Naive B cell (primary cell): ENCODE measurements around the gene IFNG. TPM values are rescaled to one million over a fixed set of nuclear protein-coding genes. Genes with fewer than 3 reads are reported as not detected.
A peak's percentile ranks its signal among the peaks of the same experiment; 100 is the strongest.

ENCODE experiments used
- ATAC-seq, 2 donors: fragments of 150-1000 bp; cut with Tn5 transposase; 2 replicates each; pipeline ENCODE4 v1.10.0; 2021; ENCODE audit warnings: low read depth in 2 of 2, mild to moderate bottlenecking in 2 of 2, moderate library complexity in 2 of 2
- DNase-seq: peaks from one replicate; pipeline ENCODE4 v3.0.0; 2022
- H3K27ac Mint-ChIP-seq, 6 donors: one replicate each; pipeline ENCODE4 v1.8.0; 2020 to 2022; ENCODE audit warnings: mild to moderate bottlenecking in 6 of 6, mixed read lengths in 6 of 6, moderate library complexity in 5 of 6, inconsistent platforms in 2 of 6
- H3K27me3 Mint-ChIP-seq, 3 donors: one replicate each; pipeline ENCODE4 v1.8.0; 2021 to 2022; ENCODE audit warnings: mixed read lengths in 3 of 3, mild to moderate bottlenecking in 1 of 3
- H3K36me3 Mint-ChIP-seq, 2 donors: one replicate each; pipeline ENCODE4 v1.8.0; 2020 to 2022; ENCODE audit warnings: mixed read lengths in 2 of 2, inconsistent platforms in 1 of 2, mild to moderate bottlenecking in 1 of 2
- H3K4me1 Mint-ChIP-seq, 3 donors: one replicate each; pipeline ENCODE4 v1.8.0; 2020 to 2022; ENCODE audit warnings: mixed read lengths in 3 of 3, inconsistent platforms in 1 of 3, mild to moderate bottlenecking in 1 of 3, moderate library complexity in 1 of 3
- H3K4me3 Mint-ChIP-seq, 8 donors: one replicate each; pipeline ENCODE4 v1.8.0; 2020 to 2022; ENCODE audit warnings: mild to moderate bottlenecking in 8 of 8, mixed read lengths in 8 of 8, moderate library complexity in 8 of 8, inconsistent platforms in 2 of 8
- H3K9me3 Mint-ChIP-seq, 7 donors: one replicate each; pipeline ENCODE4 v1.8.0; 2020 to 2022; ENCODE audit warnings: mixed read lengths in 7 of 7, mild to moderate bottlenecking in 5 of 7, inconsistent platforms in 2 of 7, moderate library complexity in 1 of 7
- polyA plus RNA-seq, 6 donors: library from polyadenylated mRNA; unstranded; fragments of 300-500 nt; fragmentation: Illumina TruSeq; gene quantifications; one replicate each; pipeline ENCODE4 v1.2.3, GENCODE V29; 2021; ENCODE audit warnings: low read depth in 6 of 6

IFNG gene
- polyA plus RNA-seq, 6 donors from 2014 or later: 0.36 to 0.45 TPM; not detected in 4

GRCh38 chr12:68119250-68119649, 40.3 kb downstream of the IFNG start:
- no peaks in the 10 kb centered on the region for H3K4me1 Mint-ChIP-seq
- H3K27ac Mint-ChIP-seq: no peak overlapping the region
- no peak for ATAC-seq
- H3K27me3 Mint-ChIP-seq: no peaks in the 10 kb centered on the region
- peaks cover 0 to 7% of the 10 kb centered on the region in 2 donors for H3K36me3 Mint-ChIP-seq
- DNase-seq: no peak
- peaks cover 0 to under 1% (median 0%) of the 10 kb centered on the region in 7 donors for H3K9me3 Mint-ChIP-seq
- no peak overlapping the region for H3K4me3 Mint-ChIP-seq

GRCh38 chr12:68118096-68118755, 41.3 kb downstream of the IFNG start:
- Mint-ChIP-seq H3K4me1 (no peaks in the 10 kb centered on the region), H3K36me3 (peaks cover 0 to 7% of the 10 kb centered on the region in 2 donors), H3K4me3 (no peak overlapping the region), H3K27ac (peak overlapping the region in 2 of 6 donors; percentile 7 to 47), H3K27me3 (no peaks in the 10 kb centered on the region), H3K9me3 (no peaks in the 10 kb centered on the region)
- DNase-seq (no peak), ATAC-seq (no peak)

- DNase-seq (no peak), ATAC-seq (no peak)
- Mint-ChIP-seq H3K4me1 (no peaks in the 10 kb centered on the region), H3K27me3 (no peaks in the 10 kb centered on the region), H3K27ac (peak overlapping the region in 2 of 6 donors; percentile 7 to 15), H3K9me3 (no peaks in the 10 kb centered on the region), H3K4me3 (no peak overlapping the region), H3K36me3 (peaks cover 0 to 7% of the 10 kb centered on the region in 2 donors)
Measured at GRCh38 chr12:68117661-68118060, 41.9 kb downstream of the IFNG start.

- ATAC-seq (no peak), DNase-seq (no peak)
- Mint-ChIP-seq H3K27me3 (no peaks in the 10 kb centered on the region), H3K27ac (no peak overlapping the region), H3K4me1 (no peaks in the 10 kb centered on the region), H3K36me3 (peaks cover 0 to 7% of the 10 kb centered on the region in 2 donors), H3K9me3 (no peaks in the 10 kb centered on the region), H3K4me3 (no peak overlapping the region)
Measured at GRCh38 chr12:68115281-68115680, 44.3 kb downstream of the IFNG start.

- no peak overlapping the region for H3K4me3 Mint-ChIP-seq
- DNase-seq (no peak), ATAC-seq (no peak)
- no peaks in the 10 kb centered on the region for H3K4me1 Mint-ChIP-seq
- no peaks in the 10 kb centered on the region for H3K27me3 Mint-ChIP-seq
- no peaks in the 10 kb centered on the region for H3K9me3 Mint-ChIP-seq
- no peak overlapping the region for H3K27ac Mint-ChIP-seq
- peaks cover 0 to 7% of the 10 kb centered on the region in 2 donors for H3K36me3 Mint-ChIP-seq
Measured at GRCh38 chr12:68114606-68115005, 44.9 kb downstream of the IFNG start.

- no peaks in the 10 kb centered on the region for H3K27me3 Mint-ChIP-seq
Measured at GRCh38 chr12:68113644-68114043, 45.9 kb downstream of the IFNG start.

GRCh38 chr12:68111995-68112394, 47.5 kb downstream of the IFNG start:
- ATAC-seq (no peak), DNase-seq (no peak)
- no peaks in the 10 kb centered on the region for H3K9me3 Mint-ChIP-seq
- H3K4me1 Mint-ChIP-seq: no peaks in the 10 kb centered on the region
- H3K27ac Mint-ChIP-seq: no peak overlapping the region
- no peaks in the 10 kb centered on the region for H3K36me3 Mint-ChIP-seq
- H3K27me3 Mint-ChIP-seq: no peaks in the 10 kb centered on the region
- no peak overlapping the region for H3K4me3 Mint-ChIP-seq

More at GRCh38 chr12:68113644-68114043, 45.9 kb downstream of the IFNG start:
- H3K4me1 Mint-ChIP-seq: no peaks in the 10 kb centered on the region
- H3K36me3 Mint-ChIP-seq: peaks cover 0 to 7% of the 10 kb centered on the region in 2 donors
- H3K4me3 Mint-ChIP-seq: no peak overlapping the region
- DNase-seq: no peak
- ATAC-seq: no peak
- peak overlapping the region in 1 of 6 donors; percentile 49 for H3K27ac Mint-ChIP-seq
- H3K9me3 Mint-ChIP-seq: no peaks in the 10 kb centered on the region

- no peak for ATAC-seq
- DNase-seq: no peak
- no peak overlapping the region for H3K4me3 Mint-ChIP-seq
- no peaks in the 10 kb centered on the region for H3K36me3 Mint-ChIP-seq
- H3K27me3 Mint-ChIP-seq: no peaks in the 10 kb centered on the region
- H3K9me3 Mint-ChIP-seq: no peaks in the 10 kb centered on the region
- no peaks in the 10 kb centered on the region for H3K4me1 Mint-ChIP-seq
- no peak overlapping the region for H3K27ac Mint-ChIP-seq
Measured at GRCh38 chr12:68109444-68110217, 49.9 kb downstream of the IFNG start.

GRCh38 chr12:68109001-68109400, 50.5 kb downstream of the IFNG start:
- Mint-ChIP-seq H3K36me3 (no peaks in the 10 kb centered on the region), H3K27me3 (no peaks in the 10 kb centered on the region), H3K9me3 (no peaks in the 10 kb centered on the region), H3K4me1 (no peaks in the 10 kb centered on the region), H3K4me3 (no peak overlapping the region), H3K27ac (no peak overlapping the region)
- no peak for DNase-seq
- ATAC-seq: no peak

GRCh38 chr12:68106660-68107059, 52.9 kb downstream of the IFNG start:
- Mint-ChIP-seq H3K4me1 (no peaks in the 10 kb centered on the region), H3K9me3 (no peaks in the 10 kb centered on the region), H3K27me3 (no peaks in the 10 kb centered on the region), H3K27ac (no peak overlapping the region), H3K36me3 (no peaks in the 10 kb centered on the region), H3K4me3 (no peak overlapping the region)
- ATAC-seq (no peak), DNase-seq (no peak)

GRCh38 chr12:68106160-68106559, 53.4 kb downstream of the IFNG start:
- no peak for ATAC-seq
- Mint-ChIP-seq H3K4me3 (no peak overlapping the region), H3K9me3 (no peaks in the 10 kb centered on the region), H3K27me3 (no peaks in the 10 kb centered on the region), H3K27ac (no peak overlapping the region), H3K4me1 (no peaks in the 10 kb centered on the region), H3K36me3 (no peaks in the 10 kb centered on the region)
- no peak for DNase-seq

Other genes with a start within 250 kb of the IFNG start
- 10 to 100 TPM in 4 of 6 donors, 1 to 10 TPM in 2; 7.0 to 22.1 (median 12.0) TPM for gene IFNG-AS1, start 170.3 kb downstream of the IFNG start, polyA plus RNA-seq
- gene IL26, start 66.1 kb upstream of the IFNG start, polyA plus RNA-seq: not detected
- gene IL22, start 93.9 kb upstream of the IFNG start, polyA plus RNA-seq: not detected
- 10 to 100 TPM; 15.2 to 22.3 (median 21.5) TPM for gene MDM1, start 172.6 kb upstream of the IFNG start, polyA plus RNA-seq